GM21381 (cell line): ENCODE measurements around the gene PAXX.
"Not testable (repeated sequence)": the region's sequence is repeated elsewhere in the genome, so short reads cannot be mapped to it uniquely, and the experiment has no call there.

Experiments used
- ATAC-seq: cut with Tn5 transposase; IDR thresholded peaks from one replicate; pipeline ENCODE4 v1.9.1; 2021; ENCODE audit warnings: mild to moderate bottlenecking, moderate library complexity; ENCODE audit not compliant: unreplicated experiment

PAXX gene

DNA sequence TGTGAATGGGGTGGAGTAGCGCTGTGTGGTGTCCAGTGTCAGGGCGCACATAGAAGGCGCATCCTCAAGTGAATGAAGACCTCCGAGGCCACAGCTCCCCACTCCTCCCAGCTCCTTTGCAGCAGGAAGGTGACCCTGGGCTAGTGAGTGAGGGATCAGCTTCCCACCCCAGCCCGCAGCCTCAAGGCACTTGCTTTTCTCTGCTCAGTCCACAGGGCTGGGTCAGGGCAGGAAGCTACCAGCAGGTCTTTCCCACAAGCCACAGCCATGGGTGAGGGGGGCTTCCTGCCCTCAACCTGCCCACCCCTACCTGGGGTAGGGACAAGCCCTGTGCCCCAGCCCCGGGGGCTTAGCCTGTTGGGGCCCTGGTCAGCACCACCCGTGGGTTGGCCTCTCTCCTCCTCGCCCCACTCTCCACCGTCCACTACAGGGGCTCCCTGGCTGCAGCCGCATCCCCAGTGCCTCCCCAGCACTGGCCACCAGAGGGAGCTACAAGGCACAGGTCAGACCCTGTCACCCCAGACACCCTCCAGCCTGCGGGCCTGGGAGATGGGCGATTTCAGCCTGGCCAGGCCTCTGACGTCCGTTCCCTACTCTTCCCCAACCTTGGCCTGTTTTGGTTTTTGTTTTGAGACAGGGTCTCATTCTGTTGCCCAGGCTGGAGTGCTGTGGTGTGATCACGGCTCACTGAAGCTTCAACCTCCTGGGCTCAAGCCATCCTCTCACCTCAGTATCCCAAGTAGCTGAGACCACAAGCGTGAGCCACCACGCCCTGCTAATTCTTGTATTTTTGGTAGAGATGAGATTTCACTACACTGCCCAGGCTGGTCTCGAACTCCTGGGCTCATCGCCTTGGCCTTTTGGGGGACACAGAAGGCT lies 37.1 kb downstream of the PAXX start:
- peak; percentile 29 for ATAC-seq

DNA sequence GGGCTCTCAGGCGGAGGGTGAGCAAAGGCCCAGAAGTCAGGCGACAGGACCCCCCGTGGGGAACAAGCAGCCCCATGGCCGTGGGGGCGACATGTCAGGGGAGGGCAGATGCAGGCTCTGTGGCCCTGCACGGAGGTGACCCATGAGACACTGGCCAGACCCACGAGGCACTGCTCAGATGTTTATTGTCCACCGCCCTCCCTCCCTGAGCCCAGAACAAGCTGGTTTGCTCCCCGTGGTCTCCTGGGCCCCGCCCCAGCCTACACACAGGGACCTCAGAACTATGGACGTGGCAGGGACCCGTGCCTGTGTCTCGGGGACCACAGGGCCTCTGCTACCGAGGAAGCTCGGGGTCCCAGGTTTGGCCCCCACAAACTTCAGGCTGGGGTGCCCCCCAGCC lies 37.8 kb downstream of the PAXX start:
- ATAC-seq, result no peak

DNA sequence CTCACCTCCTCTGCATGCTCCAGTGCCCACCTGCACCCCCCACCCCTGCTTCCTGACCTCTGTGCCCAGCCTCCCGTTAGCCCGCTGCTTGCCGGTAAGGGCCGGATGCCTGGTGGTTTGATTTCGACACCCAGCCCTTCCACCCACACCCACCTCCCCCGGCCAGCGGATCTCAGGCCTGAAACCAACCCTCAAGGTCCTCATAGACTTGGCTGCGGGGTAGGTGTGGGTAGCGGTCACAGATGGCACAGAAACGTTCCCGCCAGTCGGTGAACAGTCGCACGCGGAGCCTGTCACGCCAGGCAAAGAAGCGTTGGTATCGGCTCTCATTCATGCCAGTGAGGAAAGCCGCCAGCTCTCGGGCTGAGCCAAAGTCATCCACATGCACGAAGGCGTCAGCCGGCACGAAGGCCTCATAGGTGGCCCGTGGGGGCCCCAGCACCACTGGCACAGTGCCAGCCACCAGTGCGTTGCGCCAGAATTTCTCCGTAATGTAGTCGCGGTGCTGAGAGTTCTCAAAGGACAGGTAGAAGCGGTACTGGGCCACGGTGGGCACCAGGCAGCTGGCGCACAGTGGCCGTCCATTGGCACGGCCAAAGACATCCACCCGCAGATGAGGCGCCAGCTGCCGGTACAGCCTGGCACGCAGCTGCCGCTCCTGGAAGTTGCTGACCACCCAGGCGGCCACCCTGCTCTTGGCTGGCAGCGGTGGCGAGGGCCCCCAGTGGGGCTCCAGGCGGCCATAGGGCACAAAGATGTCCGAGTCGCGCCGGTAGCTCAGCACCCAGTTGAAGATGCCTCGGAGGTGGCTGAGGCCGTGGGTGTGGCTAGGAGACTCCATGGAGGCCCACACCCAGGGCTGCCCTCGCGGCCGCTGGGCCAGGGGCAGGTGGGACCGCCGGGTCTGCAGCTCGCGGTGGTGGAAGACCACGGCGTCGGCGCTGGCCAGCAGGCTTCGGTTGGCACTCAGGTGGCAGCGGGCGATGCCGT lies 38.6 kb downstream of the PAXX start:
- ATAC-seq, result no peak

DNA sequence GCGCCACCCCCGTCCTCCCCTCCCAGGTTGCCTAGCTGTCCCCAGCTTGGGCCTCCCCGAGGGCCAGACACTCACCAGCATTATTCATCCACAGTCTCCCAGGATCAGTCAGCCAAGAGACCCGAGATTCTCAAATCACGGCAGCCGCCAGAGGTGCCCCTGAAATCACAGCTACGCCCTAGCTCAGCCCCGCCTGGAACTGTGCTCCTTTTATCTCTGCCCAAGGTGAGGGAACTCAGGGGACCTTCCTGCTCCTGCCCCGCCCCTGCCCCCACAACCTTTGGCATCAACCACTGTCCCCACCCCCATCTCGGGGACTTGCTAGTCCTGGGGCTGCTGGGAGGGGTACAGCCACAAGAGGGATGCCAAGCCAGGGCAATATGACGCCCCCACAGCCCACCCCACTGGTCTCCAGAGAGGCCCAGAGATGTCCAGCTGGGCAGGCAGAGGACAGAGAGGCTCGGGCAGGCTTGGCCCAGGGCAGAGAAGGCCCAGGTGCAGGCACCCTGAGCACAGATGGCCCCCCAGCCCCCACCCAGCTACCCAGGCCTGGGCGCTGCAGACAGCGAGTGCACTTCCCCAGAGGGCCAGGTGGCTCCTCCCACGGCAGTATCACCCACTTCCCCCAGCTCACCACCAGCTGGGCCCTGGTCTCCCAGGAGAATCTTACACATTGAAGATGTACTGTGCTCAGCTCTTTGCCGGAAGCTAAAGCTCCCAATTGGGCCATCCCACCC lies 39.9 kb downstream of the PAXX start, which contains the start of gene FUT7:
FUT7 (minus strand) TSS at position 185 of the 737 bp plus-strand sequence; CDS start at position 88, 97 bp downstream.
- ATAC-seq, result no peak

DNA sequence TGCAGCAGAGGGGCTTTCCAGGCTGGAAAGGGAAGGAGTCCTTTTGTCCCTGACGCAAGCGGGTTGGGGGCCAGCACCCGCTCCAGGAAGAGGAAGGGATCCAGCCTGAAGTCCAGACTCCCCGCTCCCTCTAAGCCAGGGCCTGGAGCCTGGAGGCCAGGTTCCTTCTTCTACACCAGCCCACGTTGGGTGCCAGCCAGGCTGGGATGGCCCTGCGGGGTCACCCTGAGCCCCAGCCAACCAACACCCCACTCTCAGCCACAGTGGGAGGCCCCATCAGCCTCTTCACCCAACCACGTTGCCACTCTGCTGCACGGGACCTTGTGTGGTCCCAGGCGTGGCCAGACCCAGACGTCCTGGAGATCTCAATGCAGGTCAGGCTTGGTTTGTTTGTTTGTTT lies 40.6 kb downstream of the PAXX start:
- no peak for ATAC-seq

GRCh38 chr9:137033481-137033880 lies 41.3 kb downstream of the PAXX start:
- not testable (repeated sequence) for ATAC-seq

GRCh38 chr9:137034039-137034708 lies 42.0 kb downstream of the PAXX start:
- ATAC-seq, result no peak

DNA sequence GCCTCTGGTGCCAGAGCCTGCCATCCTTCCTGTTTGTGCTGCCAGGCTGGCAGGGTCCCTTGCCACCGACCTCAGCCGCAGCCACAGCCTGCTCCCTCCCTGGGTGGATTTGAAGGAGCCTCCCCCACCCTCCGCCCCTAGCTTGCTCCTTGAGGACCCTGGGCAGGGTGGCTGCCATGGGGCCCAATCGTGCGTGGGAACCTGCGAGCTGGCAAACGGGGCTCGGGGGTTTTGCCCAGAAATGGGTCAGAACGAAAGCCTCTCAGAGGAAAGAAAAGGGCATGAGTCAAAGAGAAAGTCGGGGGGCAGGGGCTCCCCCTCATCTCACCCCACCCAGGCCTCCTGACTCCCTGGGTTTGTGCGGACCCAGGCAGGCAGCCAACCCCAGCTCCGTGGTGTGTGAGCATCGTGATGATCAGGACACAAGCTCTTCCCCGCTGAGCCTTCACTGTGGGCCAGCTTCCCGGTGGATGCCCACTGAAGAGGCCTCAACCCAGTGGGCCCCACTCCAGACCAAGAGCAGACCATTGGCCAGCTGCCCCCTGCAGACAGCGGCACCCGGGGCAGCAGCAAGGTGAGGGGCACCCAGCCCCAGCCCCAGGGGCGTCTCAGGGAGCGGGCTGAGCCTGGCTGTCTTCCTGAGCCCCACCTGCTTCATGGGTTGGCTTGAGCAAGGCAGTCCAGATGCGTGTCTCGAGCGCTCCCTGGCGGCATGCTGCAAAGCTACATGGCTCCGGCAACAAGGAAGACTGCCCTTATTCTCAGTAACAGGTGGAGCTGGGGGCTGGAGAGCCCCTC lies 42.7 kb downstream of the PAXX start:
- no peak for ATAC-seq

- ATAC-seq, result no peak
These were observed 43.2 kb downstream of the PAXX start for GRCh38 chr9:137035507-137035834.

DNA sequence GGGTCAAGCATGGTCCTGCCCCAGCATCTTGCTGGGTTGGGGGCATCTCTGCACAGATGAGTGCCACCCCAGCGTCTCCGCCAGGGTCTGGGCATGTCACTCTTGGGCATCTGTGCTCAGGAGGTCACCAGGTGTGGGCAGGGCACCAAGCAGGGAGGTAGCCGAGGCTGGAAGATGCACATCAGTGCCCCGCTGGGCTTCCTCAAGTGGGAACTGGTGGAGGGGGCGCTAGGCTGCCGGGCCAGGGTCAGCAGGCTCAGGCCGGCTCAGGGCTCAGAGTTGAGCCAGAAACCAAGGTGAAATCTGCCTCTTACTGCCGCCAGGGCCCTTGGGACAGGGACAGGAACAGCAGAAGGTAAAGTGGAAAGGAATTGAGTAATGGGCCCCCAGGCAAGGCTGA lies 43.7 kb downstream of the PAXX start:
- no peak for ATAC-seq

DNA sequence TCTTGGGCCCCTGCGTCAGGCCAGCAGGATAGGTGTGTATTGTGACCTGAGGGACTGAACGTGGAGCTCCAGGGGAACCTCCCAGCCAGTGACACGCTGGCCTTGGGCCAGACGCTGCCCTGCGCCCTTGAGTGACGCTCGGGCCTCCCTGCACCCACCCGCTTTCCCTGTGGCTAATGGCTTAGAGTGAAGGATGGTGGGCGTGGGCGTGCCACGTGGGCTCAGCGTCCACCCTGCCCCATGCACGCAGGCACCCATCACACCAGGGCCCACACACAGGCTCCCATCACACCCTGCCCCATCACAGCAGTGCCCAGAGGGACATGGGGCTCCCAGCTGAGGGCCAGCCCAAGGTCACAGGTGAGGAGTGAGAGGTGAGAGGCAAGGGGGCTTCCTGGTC lies 44.8 kb downstream of the PAXX start:
- no peak for ATAC-seq

DNA sequence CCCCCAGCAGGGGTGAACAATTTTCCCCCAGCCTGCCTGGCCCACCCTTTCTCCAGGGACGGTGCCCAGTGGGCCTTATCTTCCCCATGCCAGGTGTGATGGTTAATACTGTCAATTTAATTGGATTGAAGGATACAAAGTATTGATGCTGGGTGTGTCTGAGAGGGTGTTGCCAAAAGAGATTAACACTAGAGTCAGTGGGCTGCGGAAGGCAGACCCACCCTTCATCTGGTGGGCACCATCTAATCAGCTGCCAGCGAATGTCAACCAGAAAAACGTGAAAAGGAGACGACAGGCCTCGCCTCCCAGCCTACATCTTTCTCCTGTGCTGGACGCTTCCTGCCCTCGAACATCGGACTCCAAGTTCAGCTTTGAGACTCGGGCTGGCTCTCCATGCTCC lies 45.3 kb downstream of the PAXX start:
- ATAC-seq, result no peak

DNA sequence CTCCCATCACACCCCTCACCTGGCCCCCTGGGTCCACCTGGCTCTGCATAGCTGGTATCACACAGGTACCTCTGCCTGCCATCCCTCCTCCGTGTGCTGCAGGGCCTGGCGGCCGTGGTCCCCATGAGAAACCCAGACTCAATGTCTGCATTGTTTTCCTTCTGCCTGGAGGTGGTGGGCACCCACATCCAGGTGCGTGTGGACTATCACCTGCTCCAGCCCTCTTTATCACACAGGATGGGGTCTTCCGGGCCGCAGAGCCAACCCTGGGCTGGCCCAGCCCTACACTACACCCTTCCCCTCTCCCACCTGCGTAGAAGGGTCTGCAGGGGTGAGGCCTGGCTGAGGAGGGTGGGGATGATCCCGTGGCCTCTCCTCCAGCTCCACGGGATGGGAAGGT lies 46.7 kb downstream of the PAXX start:
- no peak for ATAC-seq

DNA sequence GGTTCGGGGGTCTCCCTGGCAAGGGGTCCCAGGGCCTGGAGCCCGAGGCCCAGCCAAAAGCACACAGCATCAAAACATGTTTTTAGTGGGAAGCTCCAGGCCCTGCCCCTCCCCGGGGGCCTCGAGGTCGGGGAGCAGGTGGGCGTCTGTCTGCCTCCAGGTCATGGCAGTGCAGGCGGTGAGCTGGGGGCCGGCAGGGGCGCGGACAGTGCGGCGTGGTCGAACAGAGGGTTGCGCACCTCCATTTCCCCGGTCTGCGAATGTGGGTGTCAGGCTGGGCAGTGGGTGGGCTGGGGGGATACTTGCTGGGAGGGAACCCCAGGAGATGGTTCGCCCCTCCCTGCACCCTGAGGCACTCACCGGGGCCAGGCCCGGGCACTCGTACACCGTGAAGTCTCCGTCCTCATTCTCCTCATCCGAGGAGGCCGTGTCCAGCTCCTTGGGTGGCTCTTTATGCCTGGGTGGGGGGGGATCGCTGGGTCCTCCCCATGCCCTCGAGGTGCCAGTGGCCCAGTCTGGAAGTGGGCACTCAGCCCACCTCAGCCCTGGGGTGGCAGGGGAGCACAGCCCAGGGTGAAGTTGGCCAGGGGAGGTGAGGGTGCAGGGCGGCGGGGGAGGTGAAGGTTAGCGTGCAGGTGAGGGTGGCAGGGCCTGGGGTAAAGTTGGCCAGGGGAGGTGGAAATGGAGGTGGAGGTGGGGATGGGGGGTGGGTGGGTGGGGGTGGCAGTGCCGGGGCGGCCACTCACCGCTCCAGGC lies 47.6 kb downstream of the PAXX start:
- ATAC-seq, result no peak

- ATAC-seq, result no peak
These were observed 48.3 kb downstream of the PAXX start for GRCh38 chr9:137040568-137040967.

DNA sequence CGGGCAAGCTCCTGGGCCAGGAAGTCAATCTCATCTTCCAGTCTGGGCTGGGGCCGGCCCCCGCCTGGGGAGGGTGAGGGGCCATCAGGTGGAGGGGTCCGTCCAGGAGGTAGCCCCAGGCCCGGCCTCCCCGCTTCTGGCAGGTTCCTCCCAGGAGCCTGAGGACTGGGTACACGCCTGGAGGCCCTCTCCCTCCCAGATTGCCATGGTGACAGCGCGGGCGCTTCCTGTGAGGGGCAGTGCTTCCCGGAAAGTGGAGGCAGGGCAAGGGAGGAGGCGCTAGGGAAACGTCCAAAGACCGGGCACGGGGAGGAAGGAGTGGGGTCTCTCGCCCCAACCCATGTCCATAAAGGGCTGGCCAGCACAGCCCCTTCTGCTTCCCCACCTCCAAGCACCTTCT lies 48.9 kb downstream of the PAXX start:
- ATAC-seq, result no peak

DNA sequence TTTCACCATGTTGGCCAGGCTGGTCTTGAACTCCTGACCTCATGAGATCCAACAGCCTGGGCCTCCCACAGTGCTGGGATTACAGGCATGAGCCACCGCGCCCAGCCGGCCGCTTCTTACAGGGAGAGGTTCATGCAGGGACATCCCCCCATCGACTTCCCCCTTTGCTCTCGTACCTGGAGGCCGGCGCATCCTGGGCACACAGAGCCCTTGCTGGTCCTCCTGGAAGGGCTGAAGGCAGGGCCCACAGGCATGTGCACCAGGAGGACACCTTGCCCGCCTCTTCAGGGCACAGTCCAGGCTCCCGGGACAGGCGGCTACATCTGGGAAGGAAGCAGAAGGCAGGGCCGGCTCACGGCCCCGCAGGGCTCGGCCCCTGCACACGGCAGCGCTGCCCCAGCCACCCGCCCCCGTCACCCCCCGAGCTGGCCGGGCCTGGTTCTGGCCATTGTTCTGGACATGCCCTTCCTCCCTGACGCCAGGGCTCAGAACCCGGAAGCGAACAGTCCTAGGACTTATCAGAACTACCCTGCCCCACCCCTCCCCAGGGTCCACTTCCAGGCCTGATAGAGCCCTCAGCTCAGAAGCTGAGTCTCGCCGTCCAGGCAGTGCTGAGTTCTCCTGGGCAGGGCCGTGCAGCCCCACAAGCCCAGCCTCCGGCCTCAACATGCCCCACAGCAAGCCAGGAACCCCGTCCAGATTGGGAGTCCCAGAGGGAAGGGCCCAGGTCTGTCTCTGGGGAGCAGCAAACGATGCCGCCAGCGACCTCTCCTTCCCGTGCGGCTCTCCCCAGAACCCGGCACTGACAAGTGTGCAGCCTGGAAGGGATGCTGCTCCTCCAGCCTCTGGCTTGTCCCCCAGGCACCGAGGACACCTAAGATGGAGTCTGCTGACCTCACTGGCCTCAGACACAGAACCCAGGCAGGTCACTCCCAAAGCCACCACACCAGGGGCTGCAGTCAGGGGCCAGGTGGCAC lies 50.8 kb downstream of the PAXX start:
- no peak for ATAC-seq
